Esophagus squamous epithelium (tissue), 5 donors: ENCODE data around the gene SAMD9. TPM values are rescaled to one million over a fixed set of nuclear protein-coding genes. Genes with fewer than 3 reads are reported as not detected.
A peak's percentile ranks its signal among the peaks of the same experiment; 100 is the strongest.

ENCODE experiments used
- DNase-seq: peaks from one replicate; lab custom pipeline; 2025; lab: John Stamatoyannopoulos, UW
- H3K27ac ChIP-seq, 4 donors: fragments of 200-600 bp; sonication (generic); one replicate each; pipeline ENCODE4 v1.5.1; 2016 to 2019; ENCODE audit warnings: mild to moderate bottlenecking in 1 of 4
- H3K27me3 ChIP-seq, 4 donors: fragments of 200-600 bp; sonication (generic); 1 replicate in 3 of 4; 2 replicates in 1 of 4; pipeline versions ENCODE4 v1.5.1 to v1.6.0; 2017 to 2021; ENCODE audit warnings: antibody characterized with exemption in 1 of 4
- H3K36me3 ChIP-seq, 3 donors: fragments of 200-600 bp; sonication (generic); one replicate each; pipeline ENCODE4 v1.5.1; 2016 to 2019
- H3K4me1 ChIP-seq, 3 donors: fragments of 200-600 bp; sonication (generic); one replicate each; pipeline ENCODE4 v1.5.1; 2017 to 2019
- H3K4me3 ChIP-seq, 4 donors: fragments of 200-600 bp; sonication (generic); 1 replicate in 3 of 4; 2 replicates in 1 of 4; pipeline ENCODE4 v1.5.1; 2016 to 2019; ENCODE audit warnings: mild to moderate bottlenecking in 2 of 4, moderate library complexity in 1 of 4
- H3K9me3 ChIP-seq, 3 donors: fragments of 200-600 bp; sonication (generic); one replicate each; pipeline ENCODE4 v1.5.1; 2016 to 2019
- POLR2A ChIP-seq, 4 donors: fragments of 450-650 bp; IDR thresholded peaks; one replicate each; pipeline ENCODE4 v1.6.1; 2017; ENCODE audit warnings: antibody characterized with exemption in 4 of 4, mild to moderate bottlenecking in 4 of 4, moderate library complexity in 3 of 4
- WGBS, 2 donors: methylation state at CpG; one replicate each; pipeline ENCODE4 v1.1.5; 2018; 5-methylcytosine and 5-hydroxymethylcytosine counted together
- intact Hi-C: fragments of 100-400 bp; cut with DNase I; formaldehyde crosslinking; loops from one replicate; pipeline ENCODE4 v1.15.0; 2022
- total RNA-seq, 4 donors: library from RNA; depleted of rRNA; stranded (reverse); fragments of >200 nt; gene quantifications; one replicate each; pipeline ENCODE4 v1.1.0, GENCODE V29; 2016
- TF ChIP-seq, protein P1 (sequence below), 6 experiments: fragments of 450-650 bp in 4 of 6; fragments of 200-600 bp in 2 of 6; sonication (generic) in 2 of 6; IDR thresholded peaks; one replicate each; pipeline ENCODE4 v1.5.1; 2016 to 2019; ENCODE audit warnings: antibody characterized with exemption in 6 of 6, mild to moderate bottlenecking in 4 of 6, moderate library complexity in 4 of 6
- donor health status: DM: yes; HTN: yes; CAD: no.

Gene SAMD9
- total RNA-seq, 4 donors from 2014 or later: 48.6 to 86.3 (median 65.8) TPM

DNA sequence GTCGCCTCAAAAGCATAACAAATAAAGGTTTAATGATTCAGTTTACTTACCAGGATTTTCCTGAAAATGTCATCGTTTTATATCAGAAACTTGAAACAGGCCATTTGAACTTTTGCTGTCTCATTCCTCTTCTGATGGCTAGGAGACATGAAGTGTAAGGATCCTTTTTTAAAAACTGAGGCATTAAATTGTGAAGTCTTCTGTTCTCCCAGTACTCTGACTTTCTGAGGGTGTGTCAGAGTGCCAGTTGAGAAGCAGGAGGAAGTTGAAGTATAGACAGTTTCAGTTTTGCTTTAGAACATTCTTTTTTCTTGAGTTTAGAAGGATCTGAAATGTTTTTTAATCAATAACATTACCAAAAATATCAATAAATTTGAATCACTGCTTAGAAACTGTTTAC is 30.4 kb upstream of the SAMD9 start, which contains the start of gene SAMD9L:
TSS of gene SAMD9L (minus strand) at position 242 of the 400 bp plus-strand sequence. CDS start 12,414 bp downstream, outside the sequence.
- 12 to 13% methylated on average over 2 of the region's 2 CpGs for WGBS, 2 donors
- no peaks in the 10 kb centered on the region for H3K27me3 ChIP-seq
- peaks cover 0 to 60% (median 12%) of the 10 kb centered on the region in 3 donors for H3K4me1 ChIP-seq
- no peaks in the 10 kb centered on the region for H3K9me3 ChIP-seq
- intact Hi-C loops: no loop called here
- H3K36me3 ChIP-seq: peaks cover 0 to 18% (median 0%) of the 10 kb centered on the region in 3 donors
- TF ChIP-seq, protein P1, sequence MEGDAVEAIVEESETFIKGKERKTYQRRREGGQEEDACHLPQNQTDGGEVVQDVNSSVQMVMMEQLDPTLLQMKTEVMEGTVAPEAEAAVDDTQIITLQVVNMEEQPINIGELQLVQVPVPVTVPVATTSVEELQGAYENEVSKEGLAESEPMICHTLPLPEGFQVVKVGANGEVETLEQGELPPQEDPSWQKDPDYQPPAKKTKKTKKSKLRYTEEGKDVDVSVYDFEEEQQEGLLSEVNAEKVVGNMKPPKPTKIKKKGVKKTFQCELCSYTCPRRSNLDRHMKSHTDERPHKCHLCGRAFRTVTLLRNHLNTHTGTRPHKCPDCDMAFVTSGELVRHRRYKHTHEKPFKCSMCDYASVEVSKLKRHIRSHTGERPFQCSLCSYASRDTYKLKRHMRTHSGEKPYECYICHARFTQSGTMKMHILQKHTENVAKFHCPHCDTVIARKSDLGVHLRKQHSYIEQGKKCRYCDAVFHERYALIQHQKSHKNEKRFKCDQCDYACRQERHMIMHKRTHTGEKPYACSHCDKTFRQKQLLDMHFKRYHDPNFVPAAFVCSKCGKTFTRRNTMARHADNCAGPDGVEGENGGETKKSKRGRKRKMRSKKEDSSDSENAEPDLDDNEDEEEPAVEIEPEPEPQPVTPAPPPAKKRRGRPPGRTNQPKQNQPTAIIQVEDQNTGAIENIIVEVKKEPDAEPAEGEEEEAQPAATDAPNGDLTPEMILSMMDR (IDR thresholded peaks at IDR 0.05): no peak
- TF ChIP-seq POLR2A (IDR thresholded peaks at IDR 0.05): no peak
- no peak for DNase-seq
- peak within 1 kb of the TSS; percentile 19 to 68 (median 38) for H3K4me3 ChIP-seq
- peak within 1 kb of the TSS; percentile 27 to 69 (median 54) for H3K27ac ChIP-seq

DNA sequence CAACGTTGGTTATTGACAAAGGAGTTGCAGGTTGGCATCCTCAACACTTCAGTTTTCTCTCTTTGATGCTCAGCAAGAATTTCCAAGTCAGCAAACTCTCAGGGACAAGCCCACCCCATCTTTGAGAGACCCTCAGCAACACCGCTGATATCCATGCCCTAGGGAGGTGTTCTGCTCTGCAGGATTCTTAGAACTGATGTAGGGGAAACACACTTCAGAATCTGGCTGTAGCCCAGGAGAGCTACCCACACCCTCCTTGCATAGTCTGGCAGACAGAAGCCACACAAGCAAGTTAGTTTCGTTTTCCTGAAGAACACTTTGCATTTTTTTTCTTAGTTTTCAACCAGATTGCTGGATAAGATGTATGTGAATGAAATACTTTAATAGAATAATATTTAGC is 29.6 kb upstream of the SAMD9 start:
- Histone ChIP-seq H3K4me3 (peak overlapping the region; percentile 19 to 68 (median 38)), H3K9me3 (no peaks in the 10 kb centered on the region), H3K4me1 (peaks cover 0 to 52% (median 12%) of the 10 kb centered on the region in 3 donors), H3K27ac (peak overlapping the region; percentile 27 to 69 (median 54)), H3K27me3 (no peaks in the 10 kb centered on the region), H3K36me3 (peaks cover 0 to 26% (median 0%) of the 10 kb centered on the region in 3 donors)
- no peak for DNase-seq
- intact Hi-C loops: no loop called here
- TF ChIP-seq POLR2A (IDR thresholded peaks at IDR 0.05): no peak
- TF ChIP-seq, protein P1 (IDR thresholded peaks at IDR 0.05): no peak
- 2 to 8% methylated on average over 3 of the region's 3 CpGs for WGBS, 2 donors

DNA sequence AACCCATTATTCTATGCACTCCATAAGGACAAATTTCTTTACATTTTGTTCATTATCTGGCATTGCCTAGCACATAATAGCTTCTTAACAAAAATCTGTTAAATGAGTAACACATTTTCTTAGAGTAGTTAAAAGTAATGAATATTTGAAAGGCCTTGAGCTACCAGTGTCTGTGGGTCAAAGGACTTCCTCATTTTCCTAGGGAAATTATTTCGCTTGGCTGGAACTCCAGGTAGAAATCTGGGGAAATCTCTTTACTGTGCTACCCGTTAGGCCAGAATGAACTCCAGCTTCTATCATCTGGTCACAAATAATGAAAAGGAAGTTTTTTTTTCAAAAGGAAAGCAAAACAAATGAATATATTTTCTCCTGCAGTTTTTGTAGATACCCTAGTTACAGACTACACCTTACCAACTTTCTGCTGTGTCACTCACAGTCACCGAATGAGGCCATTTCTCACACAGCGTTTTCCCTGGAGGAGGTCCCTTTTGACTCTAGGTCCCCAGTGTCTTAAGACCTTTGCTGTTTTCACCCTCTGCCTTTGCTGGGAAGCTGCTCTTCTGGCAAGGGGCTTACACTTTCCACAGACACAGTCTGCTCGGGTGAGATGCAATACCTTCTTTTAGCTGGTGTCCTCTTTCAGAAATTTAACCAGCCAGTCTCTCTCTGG is 28.8 kb upstream of the SAMD9 start:
- Histone ChIP-seq H3K4me1 (peaks cover 0 to 51% (median 12%) of the 10 kb centered on the region in 3 donors), H3K4me3 (peak overlapping the region in 3 of 4 donors; percentile 37 to 68 (median 40)), H3K9me3 (no peaks in the 10 kb centered on the region), H3K27me3 (no peaks in the 10 kb centered on the region), H3K36me3 (peaks cover 0 to 34% (median 0%) of the 10 kb centered on the region in 3 donors), H3K27ac (peak overlapping the region in 3 of 4 donors; percentile 41 to 69 (median 66))
- DNase-seq: no peak
- 44 to 66% methylated on average over 5 of the region's 5 CpGs for WGBS, 2 donors
- TF ChIP-seq, protein P1 (IDR thresholded peaks at IDR 0.05): no peak
- no peak for TF ChIP-seq POLR2A (IDR thresholded peaks at IDR 0.05)
- intact Hi-C loops: no loop called here

DNA sequence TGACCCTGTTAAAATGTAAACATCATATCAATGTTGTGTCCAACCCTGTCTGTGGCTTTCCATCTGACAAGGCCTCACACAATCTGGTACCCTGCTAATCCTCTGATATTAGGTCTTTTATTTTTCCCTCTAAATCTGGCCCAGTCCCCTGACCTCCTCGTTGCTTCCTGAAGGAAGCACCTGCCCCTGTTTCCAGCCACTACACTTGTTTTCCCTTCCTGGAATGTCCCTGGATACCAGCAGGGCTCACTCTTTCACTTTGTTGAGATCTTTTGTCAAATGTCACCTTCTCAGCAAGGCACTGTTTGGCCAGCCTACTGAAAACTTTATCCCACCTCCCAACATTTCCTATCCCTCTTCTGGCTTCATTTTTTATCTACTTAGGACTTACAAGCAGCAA is 28.3 kb upstream of the SAMD9 start:
- Histone ChIP-seq H3K36me3 (peaks cover 0 to 39% (median 0%) of the 10 kb centered on the region in 3 donors), H3K4me1 (peaks cover 0 to 46% (median 12%) of the 10 kb centered on the region in 3 donors), H3K27ac (peak overlapping the region in 1 of 4 donors; percentile 66), H3K4me3 (peak overlapping the region in 1 of 4 donors; percentile 68), H3K9me3 (no peaks in the 10 kb centered on the region), H3K27me3 (no peaks in the 10 kb centered on the region)
- no peak for TF ChIP-seq POLR2A (IDR thresholded peaks at IDR 0.05)
- TF ChIP-seq, protein P1 (IDR thresholded peaks at IDR 0.05): no peak
- no peak for DNase-seq
- 18 to 35% methylated on average over 1 of the region's 1 CpG for WGBS, 2 donors
- intact Hi-C loops: no loop called here

DNA sequence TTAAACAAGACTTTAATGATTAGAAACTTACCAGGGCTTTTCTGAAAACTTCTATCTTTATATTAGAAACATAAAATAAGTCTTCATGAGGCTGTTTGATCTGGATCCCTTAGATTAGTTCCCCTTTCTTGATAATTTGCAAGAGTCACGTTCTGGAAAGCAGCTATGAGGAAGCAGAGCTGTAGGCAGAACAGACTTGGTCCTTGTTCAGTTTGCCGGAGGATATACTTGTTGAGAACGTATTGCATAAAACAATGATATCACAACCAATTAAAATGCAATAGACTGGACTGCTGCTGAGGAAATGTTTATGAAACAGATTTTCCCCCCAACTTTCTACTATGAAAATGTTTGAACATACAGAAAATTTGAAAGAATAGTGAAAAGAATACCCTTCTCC is 27.6 kb upstream of the SAMD9 start:
- DNase-seq: no peak
- 34 to 52% methylated on average over 3 of the region's 3 CpGs for WGBS, 2 donors
- Histone ChIP-seq H3K4me3 (no peak overlapping the region), H3K4me1 (peaks cover 0 to 41% (median 12%) of the 10 kb centered on the region in 3 donors), H3K27me3 (no peaks in the 10 kb centered on the region), H3K36me3 (peaks cover 0 to 46% (median 4%) of the 10 kb centered on the region in 3 donors), H3K9me3 (no peaks in the 10 kb centered on the region), H3K27ac (no peak overlapping the region)
- TF ChIP-seq POLR2A (IDR thresholded peaks at IDR 0.05): no peak
- TF ChIP-seq, protein P1 (IDR thresholded peaks at IDR 0.05): no peak
- intact Hi-C loops: no loop called here
